Retinal pigment epithelial cell (primary cell): ENCODE results near the gene CSKMT.
"Not testable (repeated sequence)": the region's sequence is repeated elsewhere in the genome, so short reads cannot be mapped to it uniquely, and the experiment has no call there.

Experiments used
- DNase-seq: peaks from one replicate; pipeline ENCODE4 v3.0.0-alpha.2; 2010; ENCODE audit warnings: low read depth
- H3K4me3 ChIP-seq: 2 replicates; pipeline ENCODE4 v1.5.1; 2011; ENCODE audit warnings: mild to moderate bottlenecking, low read length, control low read depth, moderate library complexity
- CTCF ChIP-seq: conservative IDR thresholded peaks from 2 replicates; pipeline ENCODE4 v1.5.1; 2011; ENCODE audit warnings: low read depth, low read length, control low read depth, inconsistent platforms

The CSKMT gene

DNA sequence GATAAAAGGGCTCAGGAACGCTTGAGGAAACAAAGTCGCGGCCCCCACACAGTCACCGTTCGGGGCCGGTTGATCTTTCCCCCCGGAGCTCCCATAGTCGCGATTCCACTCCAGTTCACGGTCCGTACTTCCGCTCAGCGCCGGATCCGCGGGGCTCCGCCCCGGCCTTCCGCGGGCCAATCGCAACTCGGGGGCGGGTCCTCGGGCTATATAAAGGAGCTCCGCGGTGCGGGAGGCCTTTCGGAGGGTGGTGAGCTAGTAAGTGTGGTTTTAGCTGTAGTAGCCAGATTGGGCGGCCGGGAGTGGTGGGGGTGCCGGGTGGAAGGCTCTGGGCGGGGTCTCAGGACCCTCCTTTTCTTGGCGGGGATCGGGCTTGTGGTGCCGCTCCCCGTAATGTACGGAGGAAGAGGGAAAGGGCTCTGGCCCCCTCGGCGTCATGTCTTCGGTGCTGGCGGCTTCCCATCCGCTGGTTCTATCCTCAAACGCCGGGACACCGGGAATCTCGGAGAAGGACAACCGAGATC, at the start of gene CSKMT, which contains the start of gene C11orf98:
Gene CSKMT (plus strand): TSS at position 238 of the 524 bp plus-strand sequence. CDS start 568 bp downstream, outside the sequence.
Gene C11orf98 (minus strand): TSS at position 136 of the 524 bp plus-strand sequence. CDS start 41 bp downstream, at position 95.
- H3K4me3 ChIP-seq, result peak within 1 kb of the TSS; percentile 88
- no peak for DNase-seq
- no peak for TF ChIP-seq CTCF

- TF ChIP-seq CTCF, result no peak
- no peak overlapping the region for H3K4me3 ChIP-seq
- no peak for DNase-seq
Measured at GRCh38 chr11:62615521-62615920, 49.6 kb upstream of the CSKMT start.

DNA sequence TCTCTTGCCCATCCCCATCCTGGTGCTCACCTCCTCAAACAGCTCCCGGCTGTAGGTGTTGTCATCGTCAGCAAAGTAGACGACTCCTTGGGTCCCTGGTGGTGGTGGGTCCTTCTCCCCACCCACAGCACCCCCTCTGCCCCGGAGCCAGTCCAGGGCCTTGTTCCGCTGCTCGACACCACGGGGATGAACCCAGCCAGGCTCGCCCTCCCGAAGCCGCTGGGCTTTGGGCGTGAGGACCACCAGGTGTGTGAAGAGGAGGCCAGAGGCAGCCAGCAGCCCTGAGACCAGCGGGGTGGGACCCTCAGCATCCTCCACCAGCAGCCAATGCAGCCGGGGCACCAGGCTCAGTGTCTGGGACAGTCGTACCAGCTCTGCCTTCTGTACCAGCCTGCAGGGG, 48.2 kb upstream of the CSKMT start:
- DNase-seq, H3K4me3 ChIP-seq: not testable (repeated sequence)

GRCh38 chr11:62621027-62621566, 44.0 kb upstream of the CSKMT start:
- TF ChIP-seq CTCF, result no peak
- H3K4me3 ChIP-seq, result peak overlapping the region; percentile 78
- no peak for DNase-seq

DNA sequence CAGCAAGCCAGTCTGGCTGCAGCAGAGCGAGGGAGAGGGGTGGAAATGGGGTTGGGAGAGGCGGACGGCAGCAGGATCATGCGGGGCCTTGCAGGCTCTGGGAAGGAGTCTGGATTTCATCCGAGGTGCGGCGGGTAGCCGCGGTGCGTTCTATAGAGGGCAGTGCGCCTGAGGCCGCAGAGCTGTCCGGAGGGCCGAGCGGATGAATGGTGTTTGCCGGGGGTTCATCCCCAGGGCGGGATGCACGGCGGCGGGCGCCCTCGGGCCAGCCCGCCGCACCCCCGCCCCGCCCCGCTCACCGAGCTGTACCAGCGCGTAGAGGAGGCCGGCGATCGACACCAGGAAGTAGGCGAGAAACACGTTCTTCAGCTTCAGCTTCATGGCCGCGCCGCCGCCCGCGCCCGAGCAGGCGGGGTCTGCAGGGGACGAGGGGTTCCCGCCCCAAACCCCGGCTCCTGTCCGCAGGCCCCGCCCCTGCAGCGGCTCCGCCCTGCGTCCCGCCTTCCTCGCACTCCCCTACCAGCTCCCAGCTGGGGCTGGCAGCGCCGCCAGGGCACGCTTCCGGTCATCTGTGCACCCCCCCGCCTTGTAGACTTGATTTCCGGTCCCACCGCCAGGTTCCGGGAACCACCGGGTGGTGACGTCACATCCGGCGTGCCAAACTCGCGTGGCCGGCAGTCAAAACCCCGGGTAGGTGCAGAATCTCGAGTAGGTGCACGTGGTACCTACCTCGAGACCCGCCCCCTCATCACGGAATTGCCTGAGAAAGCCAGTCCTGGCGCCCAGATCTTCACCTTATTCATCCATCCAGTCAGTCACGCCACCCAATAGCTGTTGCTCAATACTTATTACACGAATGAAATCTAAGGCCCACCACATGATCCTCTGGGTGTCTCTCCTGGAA, 43.3 kb upstream of the CSKMT start, which contains the start of gene B3GAT3:
Gene B3GAT3 (minus strand): TSS at position 420 of the 904 bp plus-strand sequence. CDS start 39 bp downstream, at position 381.
- peak within 1 kb of the TSS; percentile 78 for H3K4me3 ChIP-seq
- DNase-seq, result peak; percentile 96
- peak; percentile 4 for TF ChIP-seq CTCF

DNA sequence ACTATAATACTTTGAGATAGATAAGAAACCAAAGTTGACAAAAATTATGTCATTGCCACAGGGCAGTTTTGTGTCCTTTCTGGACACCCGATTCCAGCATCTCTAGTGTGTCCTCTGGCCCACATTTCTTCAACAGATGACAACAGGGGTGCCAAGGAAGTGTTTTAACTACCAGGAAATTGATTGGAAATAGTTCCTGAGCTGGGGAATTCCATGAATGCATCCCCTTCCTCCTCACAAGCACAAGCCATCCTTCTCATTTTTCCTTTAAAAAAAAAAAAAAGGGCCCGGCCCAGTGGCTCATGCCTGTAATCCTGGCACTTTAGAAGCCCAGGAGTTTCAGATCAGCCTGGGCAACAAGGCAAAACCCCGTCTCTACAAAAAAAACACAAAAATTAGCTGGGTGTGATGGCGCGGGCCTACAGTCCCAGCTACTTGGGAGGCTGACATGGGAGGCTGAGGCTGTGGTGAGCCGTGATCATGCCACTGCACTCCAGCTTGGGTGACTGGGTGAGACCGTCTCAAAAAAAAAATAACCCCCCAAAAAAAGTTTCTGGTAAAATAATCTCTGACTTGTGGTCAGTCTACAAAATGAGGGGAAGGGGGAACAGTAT, 42.5 kb upstream of the CSKMT start:
- no peak for TF ChIP-seq CTCF
- DNase-seq, result no peak
- H3K4me3 ChIP-seq, result peak overlapping the region; percentile 31

- TF ChIP-seq CTCF, result no peak
- no peak overlapping the region for H3K4me3 ChIP-seq
- no peak for DNase-seq
Measured at GRCh38 chr11:62627713-62628112, 37.4 kb upstream of the CSKMT start.
